ENCODE data around the gene TC2N. TPM values are rescaled to one million over a fixed set of nuclear protein-coding genes. Genes with fewer than 3 reads are reported as not detected.

Gene TC2N
- total and polyA plus RNA-seq, 2 donors (not counting 1 experiment from before 2014, with no cell fraction given): 3.7 to 10.4 TPM

- H3K9me3 Mint-ChIP-seq (ENCODE audit: insufficient read depth): no peaks in the 10 kb centered on the region
- ChIA-PET POLR2A (no interaction called here), CTCF (no interaction called here)
- ATAC-seq (ENCODE audit: low read depth) (no peak), DNase-seq (no peak)
- peaks cover 0 to 6% (median 0%) of the 10 kb centered on the region in 3 donors for H3K9me3 ChIP-seq (ENCODE audit: control extremely low read depth in 1 of 3, control insufficient read depth in 2 of 3, insufficient read depth in 1 of 3, low read length in 2 of 3)
- no peaks in the 10 kb centered on the region for H3K36me3 ChIP-seq (replicated peaks in 1 of 2; ENCODE audit: control extremely low read depth in 1 of 2, control insufficient read depth in 1 of 2, extremely low read depth in 1 of 2, insufficient read depth in 2 of 2, low read length in 1 of 2)
- intact Hi-C loops (cut with micrococcal nuclease): no loop called here
- H3K27me3 ChIP-seq (replicated peaks in 1 of 4; ENCODE audit: control extremely low read depth in 1 of 4, control insufficient read depth in 3 of 4, insufficient read depth in 4 of 4, low read length in 3 of 4): peaks cover 0 to 5% (median 0%) of the 10 kb centered on the region in 4 experiments
- no peaks in the 10 kb centered on the region for H3K4me1 Mint-ChIP-seq
- no peak overlapping the region for H2AFZ ChIP-seq (ENCODE audit: insufficient read depth, low read depth, low read length, poor library complexity, severe bottlenecking)
- no CpG with 5 or more reads among the region's 3 CpGs for WGBS (ENCODE audit: insufficient coverage)
- no peaks in the 10 kb centered on the region for H3K79me2 ChIP-seq (ENCODE audit: control insufficient read depth, insufficient read depth, low read length)
- H3K27ac ChIP-seq (ENCODE audit: low read length in 2 of 2): no peak overlapping the region
- TF ChIP-seq EZH2 (IDR thresholded peaks at IDR 0.05; ENCODE audit: borderline replicate concordance, insufficient read depth, low read depth, low read length, poor library complexity, severe bottlenecking) (no peak), CTCF (IDR thresholded peaks at IDR 0.05) (no peak)
- H3K4me3 ChIP-seq (ENCODE audit: control extremely low read depth in 1 of 5, extremely low read depth in 1 of 5, insufficient read depth in 1 of 5, low read depth in 2 of 5, low read length in 4 of 5): no peak overlapping the region
- no peaks in the 10 kb centered on the region for H3K4me1 ChIP-seq (ENCODE audit: control insufficient read depth in 2 of 2, insufficient read depth in 2 of 2, low read length in 2 of 2)
- no peak overlapping the region for H3K4me2 ChIP-seq (replicated peaks; ENCODE audit: low read depth, low read length, poor library complexity, severe bottlenecking)
- no peaks in the 10 kb centered on the region for H4K20me1 ChIP-seq (ENCODE audit: control insufficient read depth, insufficient read depth, low read length, poor library complexity, severe bottlenecking)
- H3K4me3 Mint-ChIP-seq: no peak overlapping the region
- H3K9ac ChIP-seq (ENCODE audit: low read length): no peak overlapping the region
- H3K27me3 Mint-ChIP-seq: peaks cover 26% of the 10 kb centered on the region
- no peak overlapping the region for H3K27ac Mint-ChIP-seq
These were observed 35.0 kb upstream of the TC2N start for GRCh38 chr14:91902336-91902735.

DNA sequence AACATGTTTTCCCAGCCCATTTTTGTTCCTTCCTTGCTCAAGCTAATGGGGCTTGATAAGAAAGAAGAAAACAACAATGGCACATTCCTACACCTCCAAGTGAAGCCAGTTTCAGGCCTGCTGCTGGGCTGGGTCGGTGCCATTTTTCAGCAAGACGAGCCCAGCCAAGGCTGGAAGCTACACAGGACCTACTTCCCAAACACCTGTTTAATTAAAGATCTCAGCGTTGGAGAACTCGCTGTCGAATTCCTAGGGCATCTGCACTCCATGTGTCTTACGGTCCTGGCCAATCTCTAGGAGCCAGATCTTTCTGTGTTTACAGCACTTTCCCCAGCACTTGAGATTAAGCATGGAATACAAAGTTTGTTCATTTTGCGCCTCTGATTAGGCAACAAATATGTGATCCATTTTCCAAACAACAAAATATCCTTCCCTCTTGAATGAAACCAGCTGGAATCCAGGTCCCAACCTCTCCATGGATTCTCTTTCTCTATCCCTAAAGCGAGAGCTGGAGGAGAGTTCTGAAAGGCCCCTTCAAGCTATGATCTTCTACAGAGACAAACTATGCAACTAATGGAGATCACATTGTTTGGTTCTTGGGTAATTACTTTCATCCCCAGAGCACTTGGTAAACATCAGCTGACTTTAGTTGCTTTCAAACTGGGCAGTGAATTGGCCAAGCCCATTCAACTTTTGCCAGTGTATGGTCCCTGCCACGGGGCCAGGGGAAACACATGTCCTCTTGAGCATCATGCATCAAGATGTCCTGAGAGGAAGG is 34.3 kb upstream of the TC2N start:
- Histone ChIP-seq H4K20me1 (ENCODE audit: control insufficient read depth, insufficient read depth, low read length, poor library complexity, severe bottlenecking) (no peaks in the 10 kb centered on the region), H3K4me3 (ENCODE audit: control extremely low read depth in 1 of 5, extremely low read depth in 1 of 5, insufficient read depth in 1 of 5, low read depth in 2 of 5, low read length in 4 of 5) (no peak overlapping the region), H3K9ac (ENCODE audit: low read length) (no peak overlapping the region), H3K27ac (ENCODE audit: low read length in 2 of 2) (no peak overlapping the region), H3K4me2 (replicated peaks; ENCODE audit: low read depth, low read length, poor library complexity, severe bottlenecking) (no peak overlapping the region), H3K9me3 (ENCODE audit: control extremely low read depth in 1 of 3, control insufficient read depth in 2 of 3, insufficient read depth in 1 of 3, low read length in 2 of 3) (peaks cover 0 to 3% (median 0%) of the 10 kb centered on the region in 3 donors), H3K27me3 (replicated peaks in 1 of 4; ENCODE audit: control extremely low read depth in 1 of 4, control insufficient read depth in 3 of 4, insufficient read depth in 4 of 4, low read length in 3 of 4) (no peaks in the 10 kb centered on the region), H3K36me3 (replicated peaks in 1 of 2; ENCODE audit: control extremely low read depth in 1 of 2, control insufficient read depth in 1 of 2, extremely low read depth in 1 of 2, insufficient read depth in 2 of 2, low read length in 1 of 2) (no peaks in the 10 kb centered on the region), H3K79me2 (ENCODE audit: control insufficient read depth, insufficient read depth, low read length) (no peaks in the 10 kb centered on the region), H3K4me1 (ENCODE audit: control insufficient read depth in 2 of 2, insufficient read depth in 2 of 2, low read length in 2 of 2) (no peaks in the 10 kb centered on the region), H2AFZ (ENCODE audit: insufficient read depth, low read depth, low read length, poor library complexity, severe bottlenecking) (no peak overlapping the region)
- H3K9me3 Mint-ChIP-seq (ENCODE audit: insufficient read depth): no peaks in the 10 kb centered on the region
- no peak for DNase-seq
- ChIA-PET POLR2A (no interaction called here), CTCF (no interaction called here)
- intact Hi-C loops (cut with micrococcal nuclease): no loop called here
- WGBS (ENCODE audit: insufficient coverage): 97% methylated on average over 7 of the region's 9 CpGs
- peaks cover 25% of the 10 kb centered on the region for H3K27me3 Mint-ChIP-seq
- TF ChIP-seq EZH2 (IDR thresholded peaks at IDR 0.05; ENCODE audit: borderline replicate concordance, insufficient read depth, low read depth, low read length, poor library complexity, severe bottlenecking) (no peak), CTCF (IDR thresholded peaks at IDR 0.05) (no peak)
- H3K4me1 Mint-ChIP-seq: no peaks in the 10 kb centered on the region
- H3K4me3 Mint-ChIP-seq: no peak overlapping the region
- H3K27ac Mint-ChIP-seq: no peak overlapping the region
- no peak for ATAC-seq (ENCODE audit: low read depth)
